Mucosa of stomach (tissue), 1 donor: Measurements from ENCODE around the gene GPR101.
"Not testable (repeated sequence)": the region's sequence is repeated elsewhere in the genome, so short reads cannot be mapped to it uniquely, and the experiment has no call there.

Source experiments
- H3K27me3 ChIP-seq: one replicate; pipeline ENCODE4 v1.7.0; 2013; ENCODE audit warnings: mild to moderate bottlenecking, low read length; ENCODE audit not compliant: control insufficient read depth, insufficient read depth
- H3K36me3 ChIP-seq: one replicate; pipeline ENCODE4 v1.7.0; 2013; ENCODE audit warnings: low read length; ENCODE audit not compliant: control insufficient read depth, insufficient read depth
- H3K4me1 ChIP-seq: one replicate; pipeline ENCODE4 v1.7.0; 2013; ENCODE audit warnings: mild to moderate bottlenecking, low read length; ENCODE audit not compliant: control insufficient read depth, insufficient read depth
- H3K4me3 ChIP-seq: one replicate; pipeline ENCODE4 v1.7.0; 2013; ENCODE audit warnings: low read length
- H3K9ac ChIP-seq: one replicate; pipeline ENCODE4 v1.7.0; 2013; ENCODE audit warnings: mild to moderate bottlenecking, low read length, moderate library complexity
- H3K9me3 ChIP-seq: one replicate; pipeline ENCODE4 v1.7.0; 2013; ENCODE audit warnings: mild to moderate bottlenecking, low read length, moderate library complexity; ENCODE audit not compliant: control insufficient read depth
- donor health status: Pancreatic carcinoma.

The GPR101 gene

DNA sequence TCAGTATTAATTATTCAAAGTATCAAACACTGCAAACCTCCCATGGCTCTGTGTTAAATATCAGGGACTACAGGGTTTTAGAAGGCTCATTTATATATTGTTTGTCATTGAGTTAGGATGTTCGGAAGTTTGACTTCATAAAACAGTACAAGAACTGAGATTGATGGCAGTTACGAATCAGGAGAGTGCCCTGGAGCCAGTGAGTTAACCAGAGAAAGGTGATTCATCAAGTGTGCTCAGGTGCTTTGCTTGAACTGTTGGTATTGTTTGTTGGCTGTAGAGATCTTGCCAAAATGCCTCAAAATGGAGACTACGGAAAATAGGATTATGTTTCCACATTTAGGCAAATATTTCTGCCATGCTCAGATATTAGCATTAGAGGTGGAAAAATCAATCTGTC lies 7.5 kb upstream of the GPR101 start:
- Histone ChIP-seq H3K4me1 (no peaks in the 10 kb centered on the region), H3K36me3 (no peaks in the 10 kb centered on the region), H3K9ac (no peak overlapping the region), H3K9me3 (no peaks in the 10 kb centered on the region), H3K4me3 (no peak overlapping the region), H3K27me3 (no peaks in the 10 kb centered on the region)

DNA sequence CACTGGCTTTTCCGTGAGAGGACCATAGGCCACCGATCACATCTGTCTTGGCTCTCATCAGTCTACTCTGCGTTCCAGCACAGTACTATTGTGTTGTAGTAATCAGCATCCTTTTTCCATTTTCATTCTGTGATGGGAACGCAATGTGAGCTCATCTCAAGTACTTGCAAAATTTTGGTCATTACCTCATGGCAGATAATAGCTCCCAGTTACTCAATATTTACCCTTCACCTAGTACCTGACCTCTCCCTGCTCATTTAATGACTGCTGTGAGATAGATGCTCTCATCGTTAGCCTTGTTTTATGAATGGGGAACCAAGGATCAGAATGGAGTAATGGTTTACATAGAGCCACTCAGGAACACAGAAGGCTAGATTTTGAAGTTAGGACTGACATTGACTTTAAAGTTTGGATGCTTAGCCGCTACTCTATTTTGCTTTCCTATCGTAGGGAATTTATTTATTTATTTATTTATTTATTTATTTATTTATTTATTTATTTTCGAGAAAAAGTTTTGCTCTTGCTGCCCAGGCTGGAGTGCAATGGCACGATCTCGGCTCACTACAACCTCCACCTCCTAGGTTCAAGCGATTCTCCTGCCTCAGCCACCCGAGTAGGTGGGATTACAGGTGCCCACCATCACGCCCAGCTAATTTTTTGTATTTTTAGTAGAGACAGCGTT lies 6.5 kb upstream of the GPR101 start:
- no peak overlapping the region for H3K9ac ChIP-seq
- no peaks in the 10 kb centered on the region for H3K27me3 ChIP-seq
- no peak overlapping the region for H3K4me3 ChIP-seq
- H3K36me3 ChIP-seq: no peaks in the 10 kb centered on the region
- no peaks in the 10 kb centered on the region for H3K4me1 ChIP-seq
- H3K9me3 ChIP-seq: no peaks in the 10 kb centered on the region

DNA sequence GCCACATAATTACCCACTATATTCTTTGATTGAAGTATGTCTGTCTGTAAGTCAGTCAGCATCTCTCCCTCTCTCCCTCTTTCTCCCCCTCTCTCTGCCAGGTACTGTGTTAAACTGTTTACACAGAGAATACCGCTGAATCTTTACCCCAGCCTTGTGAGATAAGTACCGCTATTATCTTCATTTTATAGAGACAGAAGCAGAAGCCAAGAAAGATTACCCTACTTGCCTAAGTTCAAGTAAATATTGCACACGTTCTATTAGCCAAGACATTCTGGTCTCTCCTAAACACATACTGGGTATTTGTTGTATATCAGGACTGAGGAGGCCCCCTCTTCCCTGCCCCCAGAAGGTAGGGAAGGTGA lies 695 bp upstream of the GPR101 start:
- H3K9me3 ChIP-seq: no peaks in the 10 kb centered on the region
- H3K27me3 ChIP-seq: peaks cover 42% of the 10 kb centered on the region
- no peaks in the 10 kb centered on the region for H3K4me1 ChIP-seq
- no peaks in the 10 kb centered on the region for H3K36me3 ChIP-seq
- H3K4me3 ChIP-seq: no peak overlapping the region
- no peak overlapping the region for H3K9ac ChIP-seq

DNA sequence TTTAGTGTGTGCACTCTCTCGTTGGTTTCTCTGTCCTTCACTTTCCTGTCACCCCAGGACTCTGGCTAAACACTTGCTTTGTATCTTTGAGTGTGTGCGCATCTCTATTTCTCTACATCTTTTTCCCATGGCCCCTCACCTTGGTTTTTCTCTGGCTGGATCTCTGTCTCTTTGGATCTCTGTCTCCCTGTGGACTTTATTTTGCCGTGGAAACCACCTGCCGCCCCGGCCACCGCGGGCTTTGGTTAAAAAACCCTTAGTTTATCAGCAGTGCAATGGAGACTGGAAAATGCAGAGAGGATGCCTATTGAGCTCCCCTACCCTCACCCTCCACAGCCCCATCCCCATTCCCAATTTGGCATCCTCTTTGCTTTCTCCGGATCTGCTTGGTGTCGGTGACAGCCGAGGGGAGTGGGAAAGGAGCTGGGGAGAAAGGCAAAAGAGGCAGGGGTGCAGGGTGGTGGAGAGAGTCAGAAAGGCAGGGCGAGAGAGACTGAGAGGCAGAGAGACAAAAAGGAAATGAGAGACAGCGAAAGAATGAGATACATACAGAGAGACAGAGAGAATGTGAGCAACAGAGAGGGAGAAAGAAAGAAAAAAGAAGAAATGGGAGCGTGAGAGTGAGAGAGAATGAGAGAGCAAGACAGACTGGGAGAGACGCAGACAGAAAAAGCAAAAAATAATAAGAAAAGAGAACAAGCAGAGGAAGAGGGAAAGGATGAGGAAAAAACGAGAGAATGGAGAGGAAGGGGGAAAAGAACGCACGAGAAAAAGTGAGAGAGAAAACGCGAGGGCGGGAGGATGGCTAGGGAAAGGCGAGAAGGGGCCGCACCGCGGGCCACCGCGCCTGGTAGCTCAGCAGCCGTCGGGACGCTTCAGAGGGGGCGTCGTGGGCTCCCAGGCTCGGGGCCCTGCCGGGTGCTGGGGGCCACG lies 688 bp downstream of the GPR101 start:
- peaks cover 42% of the 10 kb centered on the region for H3K27me3 ChIP-seq
- H3K4me3 ChIP-seq: no peak overlapping the region
- no peak overlapping the region for H3K9ac ChIP-seq

GRCh38 chrX:137032341-137032694 lies 1.5 kb downstream of the GPR101 start:
- Histone ChIP-seq H3K4me3 (no peak overlapping the region), H3K9ac (no peak overlapping the region), H3K27me3 (peaks cover 42% of the 10 kb centered on the region), H3K9me3 (no peaks in the 10 kb centered on the region), H3K4me1 (no peaks in the 10 kb centered on the region), H3K36me3 (no peaks in the 10 kb centered on the region)

More for the DNA sequence above, 688 bp downstream of the GPR101 start:
- no peaks in the 10 kb centered on the region for H3K9me3 ChIP-seq
- no peaks in the 10 kb centered on the region for H3K36me3 ChIP-seq
- no peaks in the 10 kb centered on the region for H3K4me1 ChIP-seq

- H3K27me3 ChIP-seq: peaks cover 42% of the 10 kb centered on the region
- no peak overlapping the region for H3K9ac ChIP-seq
Measured at GRCh38 chrX:137031517-137032340, 2.1 kb downstream of the GPR101 start.

DNA sequence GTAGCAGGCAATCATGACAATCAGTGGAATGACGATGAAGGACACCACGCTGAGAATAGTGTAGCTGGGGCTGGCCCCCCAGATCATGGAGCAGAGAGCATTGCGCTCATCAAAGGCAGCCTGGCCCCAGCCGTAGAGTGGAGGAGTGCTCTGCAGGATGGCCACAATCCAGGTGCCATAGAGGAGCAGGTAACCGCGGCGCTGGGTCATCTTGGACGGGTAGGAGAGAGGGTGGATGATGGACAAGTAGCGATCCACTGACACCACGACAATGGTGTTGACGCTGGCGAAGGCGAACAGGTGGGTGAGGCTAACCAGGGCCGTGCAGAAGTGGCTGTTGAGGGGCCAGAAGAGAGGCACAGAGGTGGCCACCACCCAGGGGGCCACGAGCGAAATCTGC lies 2.8 kb downstream of the GPR101 start:
- no peaks in the 10 kb centered on the region for H3K4me1 ChIP-seq
- H3K9ac ChIP-seq: no peak overlapping the region
- no peaks in the 10 kb centered on the region for H3K9me3 ChIP-seq
- no peak overlapping the region for H3K4me3 ChIP-seq
- H3K36me3 ChIP-seq: no peaks in the 10 kb centered on the region
- peaks cover 42% of the 10 kb centered on the region for H3K27me3 ChIP-seq

More at GRCh38 chrX:137031517-137032340, 2.1 kb downstream of the GPR101 start:
- Histone ChIP-seq H3K4me3 (no peak overlapping the region), H3K4me1 (no peaks in the 10 kb centered on the region), H3K36me3 (no peaks in the 10 kb centered on the region), H3K9me3 (no peaks in the 10 kb centered on the region)

GRCh38 chrX:137028699-137029098 lies 5.1 kb downstream of the GPR101 start:
- Histone ChIP-seq H3K27me3 (peaks cover 38% of the 10 kb centered on the region), H3K36me3 (no peaks in the 10 kb centered on the region), H3K9me3 (no peaks in the 10 kb centered on the region), H3K4me3 (no peak overlapping the region), H3K9ac (no peak overlapping the region), H3K4me1 (no peaks in the 10 kb centered on the region)

- Histone ChIP-seq H3K27me3 (peaks cover 12% of the 10 kb centered on the region), H3K36me3 (no peaks in the 10 kb centered on the region), H3K4me1 (no peaks in the 10 kb centered on the region), H3K9ac (no peak overlapping the region), H3K9me3 (no peaks in the 10 kb centered on the region), H3K4me3 (no peak overlapping the region)
Measured at GRCh38 chrX:137025930-137026329, 7.9 kb downstream of the GPR101 start.

DNA sequence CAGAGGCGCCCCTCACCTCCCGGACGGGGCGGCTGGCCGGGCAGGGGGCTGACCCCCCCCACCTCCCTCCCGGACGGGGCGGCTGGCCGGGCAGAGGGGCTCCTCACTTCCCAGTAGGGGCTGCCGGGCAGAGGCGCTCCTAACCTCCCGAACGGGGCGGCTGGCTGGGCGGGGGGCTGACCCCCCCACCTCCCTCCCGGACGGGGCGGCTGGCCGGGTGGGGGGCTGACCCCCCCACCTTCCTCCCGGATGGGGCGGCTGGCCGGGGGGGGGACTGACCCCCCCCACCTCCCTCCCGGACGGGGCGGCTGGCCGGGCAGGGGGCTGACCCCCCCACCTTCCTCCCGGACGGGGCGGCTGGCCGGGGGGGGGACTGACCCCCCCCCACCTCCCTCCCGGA lies 33.6 kb downstream of the GPR101 start:
- H3K9me3 ChIP-seq, H3K27me3 ChIP-seq, H3K4me3 ChIP-seq, H3K4me1 ChIP-seq, H3K9ac ChIP-seq, H3K36me3 ChIP-seq: not testable (repeated sequence)

- no peaks in the 10 kb centered on the region for H3K9me3 ChIP-seq
- H3K36me3 ChIP-seq: no peaks in the 10 kb centered on the region
- no peak overlapping the region for H3K9ac ChIP-seq
- H3K4me1 ChIP-seq: no peaks in the 10 kb centered on the region
- H3K4me3 ChIP-seq: no peak overlapping the region
- H3K27me3 ChIP-seq: no peaks in the 10 kb centered on the region
Measured at GRCh38 chrX:136999024-136999423, 34.8 kb downstream of the GPR101 start.
